T-helper 2 cell (primary cell): Measurements from ENCODE around the gene AARS1.
"Not testable (repeated sequence)": the region's sequence is repeated elsewhere in the genome, so short reads cannot be mapped to it uniquely, and the experiment has no call there.

Experiments
- DNase-seq, 5 experiments: peaks; one replicate each; pipeline versions ENCODE4 v3.0.0 to v3.0.0-alpha.2; 2012 to 2022

Gene AARS1

GRCh38 chr16:70270176-70270575 is 19.1 kb downstream of the AARS1 start:
- DNase-seq = no peak

- no peak for DNase-seq
Measured at GRCh38 chr16:70269471-70269870, 19.8 kb downstream of the AARS1 start.

GRCh38 chr16:70267922-70268321 is 21.4 kb downstream of the AARS1 start:
- not testable (repeated sequence) for DNase-seq

GRCh38 chr16:70267516-70267915 is 21.8 kb downstream of the AARS1 start:
- peak in 1 of 5 experiments; percentile 22 for DNase-seq

GRCh38 chr16:70259903-70260302 is 29.4 kb downstream of the AARS1 start:
- DNase-seq = not testable (repeated sequence)

- no peak for DNase-seq
Measured at GRCh38 chr16:70258946-70259345, 30.4 kb downstream of the AARS1 start.

- no peak for DNase-seq
Measured at GRCh38 chr16:70258065-70258464, 31.2 kb downstream of the AARS1 start.

- DNase-seq = no peak
Measured at GRCh38 chr16:70257391-70257790, 31.9 kb downstream of the AARS1 start.

GRCh38 chr16:70255574-70255973 is 33.7 kb downstream of the AARS1 start:
- DNase-seq = peak in 1 of 5 experiments; percentile 42

- no peak for DNase-seq
Measured at GRCh38 chr16:70254965-70255286, 34.4 kb downstream of the AARS1 start.

- no peak for DNase-seq
Measured at GRCh38 chr16:70254180-70254964, 34.9 kb downstream of the AARS1 start.

GRCh38 chr16:70253291-70254106 is 35.8 kb downstream of the AARS1 start:
- DNase-seq = peak in 3 of 5 experiments; percentile 19 to 31 (median 19)

- DNase-seq = peak in 1 of 5 experiments; percentile 34
Measured at GRCh38 chr16:70252355-70252988, 36.8 kb downstream of the AARS1 start.

GRCh38 chr16:70251629-70252354 is 37.5 kb downstream of the AARS1 start, which contains the start of gene EXOSC6:
Gene EXOSC6 (minus strand): TSS chr16:70251940. CDS start chr16:70251900, 40 bp downstream.
- peak; percentile 80 to 97 (median 89) for DNase-seq

GRCh38 chr16:70250748-70251628 is 38.3 kb downstream of the AARS1 start:
- DNase-seq = peak in 2 of 5 experiments; percentile 32 to 74

GRCh38 chr16:70249697-70250096 is 39.6 kb downstream of the AARS1 start:
- DNase-seq = not testable (repeated sequence)

- not testable (repeated sequence) for DNase-seq
Measured at GRCh38 chr16:70238773-70239172, 50.5 kb downstream of the AARS1 start.

- DNase-seq = not testable (repeated sequence)
Measured at GRCh38 chr16:70231831-70232230, 57.5 kb downstream of the AARS1 start.

GRCh38 chr16:70226024-70226423 is 63.3 kb downstream of the AARS1 start:
- DNase-seq = not testable (repeated sequence)

GRCh38 chr16:70225430-70225829 is 63.9 kb downstream of the AARS1 start:
- DNase-seq = not testable (repeated sequence)

GRCh38 chr16:70224645-70225044 is 64.7 kb downstream of the AARS1 start:
- DNase-seq = not testable (repeated sequence)
